ENCODE data around the gene NLRP6. TPM values are rescaled to one million over a fixed set of nuclear protein-coding genes. Genes with fewer than 3 reads are reported as not detected.

The NLRP6 gene
- total and polyA plus RNA-seq, 4 donors: 0.66 to 6.1 (median 0.88) TPM; not detected in 1

GRCh38 chr11:334264-334994, 56.2 kb downstream of the NLRP6 start:
- WGBS, 2 donors: 78 to 80% methylated on average over 25 of the region's 25 CpGs
- Histone ChIP-seq H3K9me3 (ENCODE audit: control insufficient read depth, low read length) (no peaks in the 10 kb centered on the region), H3K36me3 (ENCODE audit: control insufficient read depth in 1 of 2, insufficient read depth in 2 of 2, low read length in 1 of 2) (no peaks in the 10 kb centered on the region), H3K27ac (ENCODE audit: low read depth in 1 of 2, low read length in 2 of 2) (no peak overlapping the region), H3K4me3 (ENCODE audit: low read length in 2 of 2) (no peak overlapping the region), H3K27me3 (ENCODE audit: control insufficient read depth in 1 of 2, insufficient read depth in 2 of 2, low read length in 1 of 2) (no peaks in the 10 kb centered on the region), H3K4me1 (ENCODE audit: control insufficient read depth in 1 of 2, insufficient read depth in 2 of 2, low read length in 2 of 2) (no peaks in the 10 kb centered on the region)
- DNase-seq (peak in 1 of 2 donors; percentile 70), ATAC-seq (ENCODE audit: low FRiP score) (peak; percentile 44)
- intact Hi-C loops (cut with DNase I): no loop called here

Other genes with a start within 250 kb of the NLRP6 start
- not detected for gene SCGB1C1, start 85.3 kb upstream of the NLRP6 start, total RNA-seq
- gene SCGB1C1, start 85.3 kb upstream of the NLRP6 start, polyA plus RNA-seq: not detected
- 10 to 100 TPM; 50.3 to 55.4 TPM for gene BET1L, start 71.0 kb upstream of the NLRP6 start, total RNA-seq
- gene BET1L, start 71.0 kb upstream of the NLRP6 start, polyA plus RNA-seq: 10 to 100 TPM; 24.0 to 40.1 TPM
- 10 to 100 TPM; 70.1 to 77.3 TPM for gene RIC8A, start 70.7 kb upstream of the NLRP6 start, total RNA-seq
- 10 to 100 TPM; 30.6 to 65.6 TPM for gene RIC8A, start 70.7 kb upstream of the NLRP6 start, polyA plus RNA-seq
- gene SIRT3, start 42.1 kb upstream of the NLRP6 start, total RNA-seq: 10 to 100 TPM in 1 of 2 donors, 1 to 10 TPM in 1; 8.6 to 17.6 TPM
- 10 to 100 TPM; 14.8 to 24.8 TPM for gene SIRT3, start 42.1 kb upstream of the NLRP6 start, polyA plus RNA-seq
- 10 to 100 TPM; 75.4 to 80.9 TPM for gene PSMD13, start 41.4 kb upstream of the NLRP6 start, total RNA-seq
- gene PSMD13, start 41.4 kb upstream of the NLRP6 start, polyA plus RNA-seq: 100 to 1,000 TPM in 1 of 2 donors, 10 to 100 TPM in 1; 70.9 to 123 TPM
- gene PGGHG, start 10.7 kb downstream of the NLRP6 start, total RNA-seq: 10 to 100 TPM; 42.1 to 61.6 TPM
- gene PGGHG, start 10.7 kb downstream of the NLRP6 start, polyA plus RNA-seq: 100 to 1,000 TPM in 1 of 2 donors, 10 to 100 TPM in 1; 23.9 to 197 TPM
- not detected for gene IFITM5, start 21.1 kb downstream of the NLRP6 start, total RNA-seq
- not detected for gene IFITM5, start 21.1 kb downstream of the NLRP6 start, polyA plus RNA-seq
- gene IFITM2, start 29.4 kb downstream of the NLRP6 start, total RNA-seq: 100 to 1,000 TPM; 695 to 841 TPM
- 1,000 to 10,000 TPM in 1 of 2 donors, 100 to 1,000 TPM in 1; 424 to 1,109 TPM for gene IFITM2, start 29.4 kb downstream of the NLRP6 start, polyA plus RNA-seq
- gene IFITM1, start 35.6 kb downstream of the NLRP6 start, total RNA-seq: 100 to 1,000 TPM; 278 to 311 TPM
- gene IFITM1, start 35.6 kb downstream of the NLRP6 start, polyA plus RNA-seq: 10 to 100 TPM; 46.7 to 88.3 TPM
- 1,000 to 10,000 TPM; 1,112 to 1,381 TPM for gene IFITM3, start 42.5 kb downstream of the NLRP6 start, total RNA-seq
- 1,000 to 10,000 TPM in 1 of 2 donors, 100 to 1,000 TPM in 1; 856 to 2,374 TPM for gene IFITM3, start 42.5 kb downstream of the NLRP6 start, polyA plus RNA-seq
- 1 to 10 TPM in 1 of 2 donors, under 1 TPM in 1; 0.58 to 3.2 TPM for gene B4GALNT4, start 91.1 kb downstream of the NLRP6 start, total RNA-seq
- 1 to 10 TPM in 1 of 2 donors, under 1 TPM in 1; 0.38 to 4.6 TPM for gene B4GALNT4, start 91.1 kb downstream of the NLRP6 start, polyA plus RNA-seq
- gene PKP3, start 115.8 kb downstream of the NLRP6 start, total RNA-seq: under 1 TPM in 1 of 2 donors, not detected in 1; 0.42 TPM
- gene PKP3, start 115.8 kb downstream of the NLRP6 start, polyA plus RNA-seq: 10 to 100 TPM in 1 of 2 donors, under 1 TPM in 1; 0.05 to 10.9 TPM
- 10 to 100 TPM; 19.8 to 47.8 TPM for gene SIGIRR, start 136.6 kb downstream of the NLRP6 start, total RNA-seq
- gene SIGIRR, start 136.6 kb downstream of the NLRP6 start, polyA plus RNA-seq: 10 to 100 TPM; 27.8 to 52.7 TPM
- 1 to 10 TPM; 1.3 to 2.8 TPM for gene ANO9, start 163.6 kb downstream of the NLRP6 start, total RNA-seq
- gene ANO9, start 163.6 kb downstream of the NLRP6 start, polyA plus RNA-seq: 1 to 10 TPM in 1 of 2 donors, under 1 TPM in 1; 0.41 to 8.1 TPM
- gene PTDSS2, start 171.9 kb downstream of the NLRP6 start, total RNA-seq: 10 to 100 TPM; 19.2 to 34.1 TPM
- gene PTDSS2, start 171.9 kb downstream of the NLRP6 start, polyA plus RNA-seq: 10 to 100 TPM; 10.1 to 47.6 TPM
- gene RNH1, start 228.8 kb downstream of the NLRP6 start, total RNA-seq: 100 to 1,000 TPM; 146 to 184 TPM
- 100 to 1,000 TPM; 125 to 224 TPM for gene RNH1, start 228.8 kb downstream of the NLRP6 start, polyA plus RNA-seq

Measured in aorta (tissue), 5 donors.